WTC11 (cell line): ENCODE results near the gene KAT6B. TPM values are rescaled to one million over a fixed set of nuclear protein-coding genes. Genes with fewer than 3 reads are reported as not detected.

ENCODE experiments used
- ATAC-seq: fragments of 200-7000 bp; cut with Tn5 transposase; 2 replicates; pipeline ENCODE4 v1.10.0; 2021; ENCODE audit warnings: mild to moderate bottlenecking, moderate library complexity
- CTCF ChIA-PET: fragments of 300-600 bp; sonication (Branson Sonifier 250); formaldehyde crosslinking; loops from one replicate; lab custom pipeline; 2021; ENCODE audit warnings: antibody characterized with exemption; lab: Charles Lee
- POLR2A ChIA-PET: fragments of 350-600 bp; sonication (Branson Sonifier 250); formaldehyde crosslinking; loops from one replicate; lab custom pipeline; 2021; ENCODE audit warnings: antibody characterized with exemption; lab: Charles Lee
- DNase-seq: peaks from one replicate; pipeline ENCODE4 v3.0.0; 2021; ENCODE audit warnings: low spot score
- H3K27ac Mint-ChIP-seq: 2 replicates; pipeline ENCODE4 v1.8.0; 2021; ENCODE audit warnings: mixed read lengths
- H3K27me3 Mint-ChIP-seq: 2 replicates; pipeline ENCODE4 v1.8.0; 2021; ENCODE audit warnings: low read depth, mild to moderate bottlenecking, moderate library complexity, mixed read lengths
- H3K36me3 Mint-ChIP-seq: 2 replicates; pipeline ENCODE4 v1.8.0; 2021; ENCODE audit warnings: mixed read lengths
- H3K4me1 Mint-ChIP-seq: 2 replicates; pipeline ENCODE4 v1.8.0; 2022; ENCODE audit warnings: mixed read lengths
- H3K4me3 Mint-ChIP-seq: 2 replicates; pipeline ENCODE4 v1.8.0; 2021; ENCODE audit warnings: mild to moderate bottlenecking, moderate library complexity, mixed read lengths
- H3K9me3 Mint-ChIP-seq: 2 replicates; pipeline ENCODE4 v1.8.0; 2021; ENCODE audit warnings: mixed read lengths
- E2F1 ChIP-seq: sonication (generic); formaldehyde crosslinking; IDR thresholded peaks from 2 replicates; pipeline ENCODE4 v1.8.0; 2022; ENCODE audit warnings: mild to moderate bottlenecking, missing genetic modification reagents
- E2F4 ChIP-seq: sonication (generic); formaldehyde crosslinking; IDR thresholded peaks from 2 replicates; pipeline ENCODE4 v1.8.1; 2022; ENCODE audit warnings: low read depth, mild to moderate bottlenecking, moderate library complexity, missing genetic modification reagents, borderline replicate concordance
- ELF4 ChIP-seq: sonication (generic); formaldehyde crosslinking; IDR thresholded peaks from 2 replicates; pipeline ENCODE4 v1.8.1; 2022; ENCODE audit warnings: low read depth, mild to moderate bottlenecking, moderate library complexity, missing genetic modification reagents
- GRHL2 ChIP-seq: fragments of 250-450 bp; sonication (Bioruptor Pico); IDR thresholded peaks from 2 replicates; pipeline ENCODE4 v1.8.0; 2022; ENCODE audit warnings: mild to moderate bottlenecking, moderate library complexity; ENCODE audit not compliant: insufficient replicate concordance, severe bottlenecking
- HMGA2 ChIP-seq: fragments of 250-450 bp; sonication (Bioruptor Pico); IDR thresholded peaks from 2 replicates; pipeline ENCODE4 v1.4.0; 2021; ENCODE audit warnings: mild to moderate bottlenecking, moderate library complexity
- MXD4 ChIP-seq: fragments of 250-450 bp; sonication (Bioruptor Pico); IDR thresholded peaks from 2 replicates; pipeline ENCODE4 v1.8.0; 2021; ENCODE audit warnings: mild to moderate bottlenecking, moderate library complexity, borderline replicate concordance
- NFYB ChIP-seq: sonication (generic); formaldehyde crosslinking; conservative IDR thresholded peaks from 2 replicates; pipeline ENCODE4 v1.8.0; 2022; ENCODE audit warnings: low read depth, missing genetic modification reagents
- NR1H2 ChIP-seq: sonication (generic); formaldehyde crosslinking; IDR thresholded peaks from 2 replicates; pipeline ENCODE4 v1.9.0; 2021; ENCODE audit warnings: mild to moderate bottlenecking, moderate library complexity, missing genetic modification reagents
- NR3C1 ChIP-seq: sonication (generic); formaldehyde crosslinking; conservative IDR thresholded peaks from 2 replicates; pipeline ENCODE4 v1.8.1; 2023; ENCODE audit warnings: low read depth, mild to moderate bottlenecking, missing genetic modification reagents
- RORB ChIP-seq: fragments of 250-450 bp; sonication (Bioruptor Pico); IDR thresholded peaks from 2 replicates; pipeline ENCODE4 v1.9.0; 2021; ENCODE audit warnings: mild to moderate bottlenecking
- SMAD3 ChIP-seq: sonication (generic); formaldehyde crosslinking; IDR thresholded peaks from 2 replicates; pipeline ENCODE4 v1.8.0; 2022; ENCODE audit warnings: missing genetic modification reagents, mild to moderate bottlenecking, borderline replicate concordance
- SMAD4 ChIP-seq: sonication (generic); formaldehyde crosslinking; IDR thresholded peaks from 2 replicates; pipeline ENCODE4 v1.8.0; 2022; ENCODE audit warnings: mild to moderate bottlenecking, missing genetic modification reagents
- STAT6 ChIP-seq: sonication (generic); formaldehyde crosslinking; conservative IDR thresholded peaks from 2 replicates; pipeline ENCODE4 v1.8.1; 2023; ENCODE audit warnings: mild to moderate bottlenecking, low read depth, missing genetic modification reagents, moderate library complexity
- USF1 ChIP-seq: sonication (generic); formaldehyde crosslinking; IDR thresholded peaks from 2 replicates; pipeline ENCODE4 v1.8.0; 2022; ENCODE audit warnings: mild to moderate bottlenecking, missing genetic modification reagents
- ZNF425 ChIP-seq: fragments of 250-450 bp; sonication (Bioruptor Pico); conservative IDR thresholded peaks from 2 replicates; pipeline ENCODE4 v1.9.0; 2021; ENCODE audit warnings: mild to moderate bottlenecking
- ZNF532 ChIP-seq: fragments of 250-450 bp; sonication (Bioruptor Pico); IDR thresholded peaks from 2 replicates; pipeline ENCODE4 v1.9.0; 2021; ENCODE audit warnings: mild to moderate bottlenecking, borderline replicate concordance
- ZNF671 ChIP-seq: fragments of 250-450 bp; sonication (Bioruptor Pico); IDR thresholded peaks from 2 replicates; pipeline ENCODE4 v1.8.0; 2021; ENCODE audit warnings: mild to moderate bottlenecking
- total RNA-seq: library from RNA; stranded (reverse); gene quantifications from 3 replicates; pipeline ENCODE4 v1.2.3, GENCODE V29; 2021

KAT6B gene
- total RNA-seq, 1 experiment from 2014 or later: 18.5 TPM

GRCh38 chr10:74875068-74875467 lies 48.7 kb downstream of the KAT6B start:
- H3K27ac Mint-ChIP-seq: no peak overlapping the region
- ChIA-PET POLR2A (interaction anchor here (0.7 kb wide), 1 partner anchor 187 kb away, joined by 4 read pairs; no protein-coding TSS in a partner anchor), CTCF (interaction anchor here (0.7 to 1.4 kb wide), 2 partner anchors 15 to 225 kb away, joined by 3 to 4 read pairs; no protein-coding TSS in a partner anchor)
- DNase-seq: no peak
- H3K27me3 Mint-ChIP-seq: no peaks in the 10 kb centered on the region
- ATAC-seq: no peak
- no peaks in the 10 kb centered on the region for H3K36me3 Mint-ChIP-seq
- H3K9me3 Mint-ChIP-seq: no peaks in the 10 kb centered on the region
- no peak for TF ChIP-seq NR3C1 (CRISPR knock-in tag)
- no peak for TF ChIP-seq NR1H2 (CRISPR knock-in tag)
- no peak for TF ChIP-seq ZNF532 (CRISPR knock-in tag)
- TF ChIP-seq ELF4 (CRISPR knock-in tag): no peak
- TF ChIP-seq E2F4 (CRISPR knock-in tag): no peak
- TF ChIP-seq STAT6 (CRISPR knock-in tag): no peak
- no peak for TF ChIP-seq SMAD3 (CRISPR knock-in tag)
- no peak for TF ChIP-seq ZNF425 (CRISPR knock-in tag)
- TF ChIP-seq HMGA2 (CRISPR knock-in tag): no peak
- TF ChIP-seq GRHL2 (CRISPR knock-in tag): no peak
- no peak for TF ChIP-seq USF1 (CRISPR knock-in tag)
- TF ChIP-seq RORB (CRISPR knock-in tag): no peak
- TF ChIP-seq SMAD4 (CRISPR knock-in tag): no peak
- TF ChIP-seq ZNF671 (CRISPR knock-in tag): no peak
- TF ChIP-seq NFYB: no peak
- no peak for TF ChIP-seq MXD4 (CRISPR knock-in tag)
- TF ChIP-seq E2F1 (CRISPR knock-in tag): no peak
- peaks cover 15% of the 10 kb centered on the region for H3K4me1 Mint-ChIP-seq
- no peak overlapping the region for H3K4me3 Mint-ChIP-seq
